Measurements from ENCODE around the gene ACSF2.

DNA sequence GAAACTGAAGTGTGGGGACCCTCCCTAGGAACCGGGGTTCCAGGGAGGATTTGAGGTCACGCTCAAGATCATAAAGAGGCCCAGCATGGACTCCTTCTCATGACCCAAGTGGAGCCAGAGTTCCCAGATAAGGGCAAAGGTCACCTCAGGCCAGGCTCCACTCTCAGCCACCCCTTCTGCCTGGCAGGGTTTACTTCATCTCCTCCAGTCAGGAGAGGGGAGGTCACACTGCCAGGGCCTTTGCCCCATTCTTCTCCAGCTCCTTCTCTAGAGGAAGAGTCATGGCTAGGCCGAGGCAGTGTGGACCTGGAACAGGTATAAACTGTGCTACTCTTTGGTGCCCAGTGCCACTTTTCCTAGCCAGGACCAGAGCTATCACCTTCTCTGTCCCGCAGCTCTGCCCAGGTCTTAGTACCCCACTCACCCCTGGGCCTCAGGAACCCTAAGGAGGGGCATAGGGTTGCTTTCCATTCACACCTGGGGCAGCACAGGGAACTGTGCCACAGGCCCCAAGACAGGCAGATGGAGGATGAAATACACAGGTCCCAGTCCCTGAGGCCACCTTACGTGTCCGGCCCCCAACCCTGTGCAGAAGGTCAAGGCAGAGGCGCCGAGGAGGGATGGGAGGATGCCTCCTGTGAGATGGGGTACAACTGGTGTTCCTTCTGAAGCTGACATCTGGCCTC lies 879 bp upstream of the ACSF2 start:
- TF ChIP-seq EZH2 (IDR thresholded peaks at IDR 0.05; ENCODE audit: borderline replicate concordance) (no peak), EZH2phosphoT487 (IDR thresholded peaks at IDR 0.05; ENCODE audit: low read depth, severe bottlenecking, unreplicated experiment) (no peak)
- TF ChIP-seq, protein P1, sequence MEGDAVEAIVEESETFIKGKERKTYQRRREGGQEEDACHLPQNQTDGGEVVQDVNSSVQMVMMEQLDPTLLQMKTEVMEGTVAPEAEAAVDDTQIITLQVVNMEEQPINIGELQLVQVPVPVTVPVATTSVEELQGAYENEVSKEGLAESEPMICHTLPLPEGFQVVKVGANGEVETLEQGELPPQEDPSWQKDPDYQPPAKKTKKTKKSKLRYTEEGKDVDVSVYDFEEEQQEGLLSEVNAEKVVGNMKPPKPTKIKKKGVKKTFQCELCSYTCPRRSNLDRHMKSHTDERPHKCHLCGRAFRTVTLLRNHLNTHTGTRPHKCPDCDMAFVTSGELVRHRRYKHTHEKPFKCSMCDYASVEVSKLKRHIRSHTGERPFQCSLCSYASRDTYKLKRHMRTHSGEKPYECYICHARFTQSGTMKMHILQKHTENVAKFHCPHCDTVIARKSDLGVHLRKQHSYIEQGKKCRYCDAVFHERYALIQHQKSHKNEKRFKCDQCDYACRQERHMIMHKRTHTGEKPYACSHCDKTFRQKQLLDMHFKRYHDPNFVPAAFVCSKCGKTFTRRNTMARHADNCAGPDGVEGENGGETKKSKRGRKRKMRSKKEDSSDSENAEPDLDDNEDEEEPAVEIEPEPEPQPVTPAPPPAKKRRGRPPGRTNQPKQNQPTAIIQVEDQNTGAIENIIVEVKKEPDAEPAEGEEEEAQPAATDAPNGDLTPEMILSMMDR (IDR thresholded peaks at IDR 0.05; ENCODE audit: poor library complexity), result no peak
